GM19351 (cell line): ENCODE data around the gene REL.
"Not testable (repeated sequence)": the region's sequence is repeated elsewhere in the genome, so short reads cannot be mapped to it uniquely, and the experiment has no call there.

Experiments
- ATAC-seq: cut with Tn5 transposase; IDR thresholded peaks from one replicate; pipeline ENCODE4 v1.9.1; 2021; ENCODE audit warnings: mild to moderate bottlenecking, moderate library complexity; ENCODE audit not compliant: unreplicated experiment

The REL gene

DNA sequence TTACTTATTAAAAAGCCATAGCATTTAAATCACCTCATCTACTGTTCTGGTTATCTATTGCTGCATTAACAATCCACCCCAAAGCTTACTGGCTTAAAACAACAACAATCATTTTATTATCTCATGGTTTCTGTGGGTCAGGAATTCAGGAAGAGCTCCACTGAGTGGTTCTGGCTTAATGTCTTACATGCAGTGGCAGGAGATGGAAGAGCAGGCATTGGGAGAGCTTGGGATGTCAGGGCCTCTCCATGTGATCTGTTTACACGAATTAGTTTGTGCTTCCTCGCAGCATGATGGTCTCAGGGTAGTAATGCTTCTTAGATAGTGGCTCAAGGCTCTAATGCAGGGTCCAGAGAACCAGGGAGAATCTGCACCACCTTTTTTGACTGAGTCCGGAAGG lies 14.4 kb upstream of the REL start:
- no peak for ATAC-seq

DNA sequence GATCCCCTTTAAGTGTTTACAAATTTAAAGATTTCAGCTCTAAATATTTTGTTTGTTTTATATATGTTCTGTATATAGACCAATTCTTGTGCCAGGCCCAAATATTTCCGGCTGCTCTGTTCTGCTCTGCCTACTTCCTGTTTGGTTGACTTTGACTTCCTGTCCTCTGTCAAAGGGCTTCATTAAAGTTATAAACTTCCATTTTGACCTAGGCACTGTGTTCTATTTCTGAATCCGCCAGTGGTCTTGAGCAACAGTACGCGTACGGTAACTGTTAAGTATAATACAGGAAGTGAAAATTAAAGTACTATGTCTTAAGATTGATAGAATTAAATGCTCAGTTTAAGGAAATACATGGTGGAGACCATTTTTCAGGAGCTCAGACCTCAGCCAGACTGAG lies 13.5 kb upstream of the REL start:
- ATAC-seq, result no peak

DNA sequence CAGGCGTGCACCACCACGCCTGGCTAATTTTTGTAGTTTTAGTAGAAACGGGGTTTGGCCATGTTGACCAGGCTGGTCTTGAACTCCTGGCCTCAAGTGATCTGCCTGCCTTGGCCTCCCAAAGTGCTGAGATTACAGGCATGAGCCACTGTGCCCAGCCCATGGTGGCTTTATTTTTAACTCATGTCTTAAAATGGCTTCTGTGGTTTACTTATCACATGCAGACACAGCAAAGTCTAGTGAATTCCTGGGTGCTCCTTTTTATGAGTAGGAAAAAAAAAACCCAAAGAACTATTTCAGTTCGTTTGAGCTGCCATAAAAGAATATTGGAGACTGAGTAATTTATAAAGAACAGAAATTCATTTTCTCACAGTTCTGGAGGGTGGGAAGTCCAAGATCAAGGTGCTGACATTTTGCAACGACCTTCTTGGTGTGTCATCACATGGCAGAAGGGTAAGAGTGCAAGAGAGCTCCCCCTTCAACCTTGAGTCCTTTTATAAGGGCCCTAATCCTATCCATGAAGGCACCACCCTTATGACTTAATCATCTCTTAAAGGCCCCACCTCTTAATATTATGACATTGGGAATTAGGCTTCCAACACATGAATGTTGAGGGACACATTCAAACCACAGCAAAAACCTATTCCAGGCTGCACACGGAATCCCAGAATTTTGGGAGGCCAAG lies 12.6 kb upstream of the REL start:
- no peak for ATAC-seq

DNA sequence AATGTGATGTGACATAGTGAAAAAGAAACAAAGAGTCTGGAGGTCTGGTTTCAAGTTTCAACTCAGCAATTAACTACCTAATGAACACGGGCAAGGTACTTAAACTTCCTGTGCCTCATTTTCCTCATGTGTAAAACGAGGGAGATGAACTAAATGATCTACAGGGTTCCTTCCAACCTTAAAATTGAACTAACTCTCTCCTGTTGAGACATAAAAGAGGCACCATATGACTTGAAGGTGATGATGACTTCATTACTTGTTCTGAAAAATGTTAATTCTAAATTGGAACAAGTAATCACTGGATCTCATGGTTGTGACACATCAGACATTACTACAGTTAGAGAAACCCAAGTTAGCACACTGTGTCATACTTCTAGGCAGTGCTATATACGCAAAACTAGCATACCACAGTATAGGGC lies 8.9 kb upstream of the REL start:
- ATAC-seq, result peak; percentile 56

DNA sequence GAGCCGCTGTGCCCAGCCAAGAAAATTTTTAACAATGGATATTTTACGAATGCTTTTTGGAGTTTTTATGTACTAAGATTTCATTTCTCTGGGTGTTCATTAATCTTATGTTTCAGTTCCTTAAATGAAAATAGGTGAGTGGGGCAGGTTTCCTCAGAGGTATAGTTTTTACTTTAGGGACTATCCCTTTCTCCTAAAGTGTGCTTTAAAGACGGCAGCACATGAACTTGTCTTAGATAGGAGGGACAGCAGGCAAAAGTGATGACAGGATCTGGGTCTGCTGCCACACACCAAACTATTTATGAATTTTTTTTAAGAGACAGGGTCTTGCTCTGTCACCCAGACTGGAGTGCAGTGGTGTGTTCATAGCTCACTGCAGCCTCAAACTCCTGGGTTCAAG lies 8.0 kb upstream of the REL start:
- peak; percentile 85 for ATAC-seq

DNA sequence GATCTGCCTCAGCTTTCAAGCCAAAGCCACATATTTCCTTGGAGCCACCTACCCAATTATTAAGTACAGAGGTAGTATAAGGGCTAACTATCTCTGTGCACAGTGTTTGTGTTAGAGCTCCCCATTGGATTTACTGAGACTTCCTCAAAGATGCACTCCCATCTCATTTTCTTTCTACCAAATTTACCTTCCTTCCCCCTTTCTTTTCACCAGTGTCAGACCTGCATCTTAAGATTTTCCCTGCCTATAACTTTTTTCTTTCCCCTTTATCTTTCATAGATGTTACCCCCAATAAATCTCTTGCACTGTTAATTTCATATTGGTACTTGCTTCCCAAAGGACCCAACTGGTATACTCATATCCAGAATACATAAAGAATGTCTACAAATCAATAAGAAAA lies 5.9 kb upstream of the REL start:
- ATAC-seq, result no peak

DNA sequence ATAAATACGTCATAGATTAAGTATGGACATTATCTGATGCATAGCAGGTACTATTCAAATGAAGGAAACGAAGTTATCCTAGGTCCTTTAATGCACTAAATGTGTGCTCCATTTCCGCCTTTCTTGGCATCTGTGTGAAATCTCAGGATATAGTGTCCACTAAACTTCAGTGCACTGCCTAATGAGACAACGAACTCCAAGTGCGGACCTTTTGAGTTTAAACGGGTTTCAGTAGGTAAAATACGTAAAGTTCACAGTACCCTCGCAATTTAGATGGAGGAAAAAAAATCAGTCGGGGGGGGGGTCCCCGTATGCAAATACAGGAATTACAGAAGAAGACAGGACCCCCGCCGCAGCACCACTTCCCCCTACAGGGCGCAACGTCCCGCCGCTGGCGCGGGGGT lies 729 bp upstream of the REL start:
- peak; percentile 1 for ATAC-seq

DNA sequence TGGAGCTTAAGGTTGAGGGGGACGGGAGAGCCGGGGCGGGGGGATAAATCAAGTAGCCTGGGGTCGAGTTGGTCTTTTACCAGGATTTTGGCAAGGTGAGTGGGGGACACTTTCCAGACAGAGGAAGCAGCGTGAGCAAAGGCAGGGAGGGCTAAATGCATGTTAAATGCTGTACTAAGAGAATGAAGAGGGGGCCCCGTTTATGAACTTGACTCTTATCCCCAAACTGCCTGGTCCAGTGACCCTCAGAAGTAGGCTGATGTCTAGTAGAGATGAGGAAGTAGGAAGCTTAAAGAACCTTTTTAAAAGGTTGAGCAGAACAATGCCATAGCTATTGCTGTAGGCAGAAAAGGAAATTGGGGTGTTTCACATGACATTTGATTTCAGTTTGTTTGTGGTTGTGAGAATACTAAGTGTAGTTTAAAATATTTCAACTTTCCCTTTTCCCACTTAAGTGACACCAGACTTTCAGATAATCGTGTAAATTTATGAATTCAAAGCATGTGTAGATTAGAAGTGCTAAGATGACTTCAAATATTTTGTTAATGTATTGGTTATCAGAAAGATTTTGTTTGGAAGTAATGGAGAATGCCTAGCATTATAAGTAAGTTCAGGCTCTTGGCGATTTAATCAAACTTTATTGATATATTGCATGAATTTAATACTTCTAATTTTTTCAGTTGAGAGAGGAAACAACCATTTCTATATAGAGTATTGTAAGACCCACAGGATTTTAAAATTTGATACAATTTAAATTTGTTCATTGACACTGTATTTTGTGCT lies 1.8 kb downstream of the REL start:
- peak; percentile 36 for ATAC-seq

DNA sequence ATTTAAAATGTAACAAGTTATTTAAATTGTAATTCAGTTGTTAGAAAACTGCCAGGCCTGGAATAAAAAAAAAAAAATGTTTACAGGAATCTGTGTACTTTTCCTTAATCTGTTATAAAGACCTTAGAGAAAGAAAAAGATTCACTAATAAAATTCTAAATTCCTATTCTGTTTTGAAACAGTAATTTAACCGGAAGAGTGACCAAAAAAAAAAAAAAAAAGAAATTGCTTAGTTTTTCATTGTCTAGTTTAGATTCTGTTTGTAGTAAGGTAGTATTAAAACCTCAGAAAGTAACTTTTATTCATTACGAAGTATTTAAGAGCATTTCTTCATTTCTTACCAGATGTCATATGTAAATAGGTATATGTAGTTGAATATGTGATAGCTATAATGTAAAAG lies 2.5 kb downstream of the REL start:
- no peak for ATAC-seq

DNA sequence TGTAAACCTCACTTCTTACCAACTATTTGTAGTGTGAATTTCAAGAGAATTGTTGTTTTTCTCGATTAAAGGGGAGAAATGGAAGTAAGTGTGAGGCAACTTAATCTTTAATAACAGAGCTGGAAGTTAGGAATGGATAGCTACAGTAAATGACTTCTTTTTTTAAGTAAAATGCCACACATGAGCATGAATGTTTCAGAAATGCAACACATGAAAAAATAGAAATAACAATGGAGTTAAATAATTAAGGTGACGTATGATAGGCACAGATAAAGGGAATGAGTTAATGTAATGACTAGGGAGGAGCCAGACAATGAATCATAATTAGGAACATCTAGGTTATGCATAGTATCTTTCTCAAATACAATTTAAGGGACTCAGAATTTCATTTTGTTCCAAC lies 3.4 kb downstream of the REL start:
- no peak for ATAC-seq

DNA sequence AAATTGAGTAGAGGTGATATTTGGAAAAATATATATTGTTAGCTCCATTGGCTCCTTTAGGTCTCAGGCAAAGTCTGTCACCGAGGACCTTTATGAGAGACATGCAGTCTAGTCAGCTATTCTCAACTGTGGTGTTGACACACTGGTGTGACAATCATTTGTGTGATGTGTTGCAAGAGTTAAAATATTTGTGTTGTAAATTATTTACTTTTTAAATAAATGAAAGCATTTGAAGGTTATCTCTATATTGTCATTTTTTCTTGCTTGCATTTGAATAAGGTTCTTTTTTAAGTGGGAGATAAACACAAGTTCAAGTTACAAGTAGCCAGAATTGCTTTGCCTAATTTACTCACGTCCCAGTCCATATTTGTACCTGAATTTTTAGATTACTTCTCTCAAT lies 4.3 kb downstream of the REL start:
- no peak for ATAC-seq

DNA sequence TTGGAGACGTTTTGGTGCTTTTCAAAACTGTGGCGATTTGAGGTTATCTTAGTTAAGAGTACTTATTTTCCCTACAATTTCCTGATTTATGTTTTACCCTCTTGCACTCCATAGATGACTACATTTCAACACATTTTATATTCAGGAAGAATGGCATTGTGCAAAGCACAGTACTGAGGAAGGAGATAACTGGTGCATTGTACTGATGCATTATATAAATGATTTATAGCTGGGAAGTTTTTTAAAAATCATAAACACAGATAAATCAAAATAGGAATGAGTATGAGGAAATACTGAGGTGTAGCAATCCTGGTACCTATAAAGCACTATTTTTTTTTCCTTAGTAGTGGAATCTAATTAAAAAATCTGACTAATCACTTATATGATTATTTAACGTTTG lies 5.6 kb downstream of the REL start:
- no peak for ATAC-seq

DNA sequence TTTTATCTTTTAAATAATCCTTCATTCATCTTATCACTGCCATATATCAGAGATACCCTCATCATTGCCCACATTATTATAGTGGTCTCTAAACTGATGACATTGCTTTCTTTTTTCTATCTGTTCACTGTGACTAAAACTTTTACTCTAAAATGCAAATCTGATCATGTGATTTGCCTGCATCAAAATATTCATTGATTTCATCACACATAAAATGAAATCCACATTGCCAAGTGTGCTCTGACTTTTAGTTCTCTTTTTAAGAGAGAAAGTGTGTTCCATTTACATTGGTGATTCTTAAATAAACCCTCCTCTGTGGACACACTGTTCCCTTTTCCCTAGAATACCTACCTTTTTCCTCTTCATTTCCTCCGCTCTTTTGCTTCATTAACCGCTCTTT lies 7.5 kb downstream of the REL start:
- ATAC-seq, result no peak

DNA sequence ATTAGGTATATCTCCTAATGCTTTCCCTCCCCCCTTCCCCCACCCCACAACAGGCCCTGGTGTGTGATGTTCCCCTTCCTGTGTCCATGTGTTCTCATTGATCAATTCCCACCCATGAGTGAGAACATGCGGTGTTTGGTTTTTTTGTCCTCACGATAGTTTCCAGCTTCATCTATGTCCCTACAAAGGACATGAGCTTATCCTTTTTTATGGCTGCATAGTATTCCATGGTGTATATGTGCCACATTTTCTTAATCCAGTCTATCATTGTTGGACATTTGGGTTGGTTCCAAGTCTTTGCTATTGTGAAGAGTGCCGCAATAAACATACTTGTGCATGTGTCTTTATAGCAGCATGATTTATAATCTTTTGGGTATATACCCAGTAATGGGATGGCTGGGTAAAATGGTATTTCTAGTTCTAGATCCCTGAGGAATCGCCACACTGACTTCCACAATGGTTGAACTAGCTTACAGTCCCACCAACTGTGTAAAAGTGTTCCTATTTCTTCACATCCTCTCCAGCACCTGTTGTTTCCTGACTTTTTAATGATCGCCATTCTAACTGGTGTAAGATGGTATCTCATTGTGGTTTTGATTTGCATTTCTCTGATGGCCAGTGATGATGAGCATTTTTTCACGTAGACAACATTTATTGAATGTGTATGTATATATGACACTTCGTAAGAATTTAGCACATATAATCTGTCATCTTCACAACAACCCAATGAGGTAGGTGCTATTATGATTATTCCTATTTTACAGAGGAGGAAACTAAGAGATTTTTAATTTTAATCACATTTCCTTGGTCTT lies 8.4 kb downstream of the REL start:
- not testable (repeated sequence) for ATAC-seq

DNA sequence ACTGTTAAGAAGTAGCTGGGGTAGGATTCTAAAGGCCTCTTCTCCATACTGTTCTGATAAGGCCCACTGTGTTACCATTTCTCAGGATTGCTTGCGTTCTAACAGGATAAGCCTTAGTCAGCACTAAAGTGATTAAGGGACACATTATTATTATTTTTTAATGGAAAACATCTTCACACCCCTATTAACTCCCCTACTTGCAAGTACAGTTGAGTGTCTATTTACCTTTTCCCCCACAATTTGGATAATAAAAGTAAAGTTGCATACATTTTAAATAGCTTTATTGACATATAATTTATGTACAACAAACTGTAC lies 9.0 kb downstream of the REL start:
- ATAC-seq, result no peak

DNA sequence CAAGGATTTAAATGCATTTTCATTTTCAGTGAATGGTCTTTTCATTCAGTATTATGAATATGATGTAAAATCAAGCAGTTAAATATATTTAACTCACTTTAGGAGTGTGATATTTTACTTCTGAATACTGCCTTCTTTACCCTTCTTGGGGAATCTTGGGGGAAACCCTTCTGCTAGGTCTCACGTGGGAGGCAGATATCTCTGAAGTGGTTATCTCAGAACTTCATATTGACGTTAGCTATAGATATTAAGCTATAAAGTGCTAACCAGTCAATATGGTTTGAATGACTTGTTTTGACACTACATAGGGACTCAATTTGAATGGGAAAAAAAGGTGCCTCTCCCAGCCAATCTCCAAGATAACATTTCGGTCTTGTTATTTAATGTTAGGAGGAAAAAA lies 9.8 kb downstream of the REL start:
- ATAC-seq, result no peak

DNA sequence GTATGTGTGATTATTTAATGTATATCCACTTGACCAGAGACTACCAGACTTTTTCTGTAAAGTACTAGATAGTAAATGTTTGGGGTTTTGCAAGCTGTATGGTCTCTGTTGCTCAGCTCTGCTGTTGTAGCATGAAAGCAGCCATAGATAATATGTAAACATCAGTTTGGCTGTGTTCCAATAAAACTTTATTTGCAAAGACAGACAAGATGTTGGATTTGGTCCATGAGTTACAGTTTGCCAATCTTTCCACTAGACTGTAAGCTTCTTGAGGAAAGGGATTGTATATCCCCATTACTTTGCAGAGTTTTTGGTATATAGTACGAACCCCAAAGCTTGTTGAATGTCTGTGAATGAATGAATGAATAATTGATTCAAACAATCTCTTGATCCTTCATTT lies 17.2 kb downstream of the REL start:
- no peak for ATAC-seq

DNA sequence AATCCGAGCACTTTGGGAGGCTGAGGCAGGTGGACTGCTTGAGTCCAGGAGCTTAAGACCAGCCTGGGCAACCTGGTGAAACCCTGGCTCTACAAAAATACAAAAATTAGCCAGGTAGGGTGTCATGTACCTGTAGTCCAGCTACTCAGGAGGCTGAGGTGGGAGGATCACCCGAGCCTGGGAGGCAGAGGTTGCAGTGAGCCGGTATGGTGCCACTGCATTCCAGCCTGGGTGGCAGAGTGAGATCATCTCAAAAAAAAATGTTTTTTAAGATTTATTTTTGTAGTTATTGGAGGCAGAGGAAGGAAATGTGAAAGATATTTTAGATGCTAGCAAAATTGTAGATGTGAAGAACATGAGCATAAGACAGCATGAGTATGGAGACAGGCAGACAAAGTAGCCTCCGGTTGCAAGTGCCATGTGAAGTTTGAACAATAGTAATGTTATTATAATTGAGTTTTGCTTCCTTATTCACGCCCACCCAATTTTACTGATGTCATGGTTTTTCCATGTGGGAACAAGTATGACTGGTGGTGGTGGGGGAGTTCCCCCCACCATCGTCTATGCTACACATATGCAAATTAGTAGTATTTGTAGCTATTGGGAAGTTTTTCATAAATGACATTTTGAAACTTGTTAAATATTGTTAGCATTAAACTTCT lies 18.0 kb downstream of the REL start:
- peak; percentile 74 for ATAC-seq

DNA sequence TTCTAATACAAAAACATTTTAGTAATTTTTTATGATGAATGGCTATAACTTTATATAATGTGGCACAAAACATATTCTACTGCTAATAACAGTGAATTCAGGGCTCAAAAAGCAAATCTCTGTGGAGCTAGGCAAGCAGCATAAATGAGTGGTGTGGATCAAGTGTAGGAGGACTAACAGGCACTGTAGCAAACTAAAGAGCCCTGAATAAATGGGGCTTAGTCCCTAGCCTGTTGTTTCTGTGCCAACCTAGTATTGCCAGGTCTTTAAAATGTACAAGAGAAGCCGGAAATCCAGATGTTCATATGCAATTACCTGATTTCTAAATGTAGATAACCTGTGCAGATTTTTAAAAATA lies 18.5 kb downstream of the REL start:
- ATAC-seq, result peak; percentile 45

DNA sequence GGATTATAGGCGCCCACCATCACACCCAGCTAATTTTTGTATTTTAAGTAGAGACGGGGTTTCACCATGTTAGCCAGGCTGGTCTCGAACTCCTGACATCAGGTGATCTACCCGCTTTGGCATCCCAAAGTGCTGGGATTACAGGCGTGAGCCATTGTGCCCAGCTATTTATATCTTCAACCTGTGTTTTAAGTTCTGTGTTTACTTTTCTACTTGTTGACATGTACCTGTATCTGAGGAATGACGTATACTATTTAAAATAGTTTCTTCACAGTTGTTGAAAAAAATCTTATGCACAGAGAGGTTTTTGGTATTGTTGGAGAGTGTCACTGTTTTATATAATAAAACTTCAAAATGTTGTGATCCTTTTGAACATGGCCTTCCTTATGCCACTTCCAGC lies 19.9 kb downstream of the REL start:
- ATAC-seq, result not testable (repeated sequence)

DNA sequence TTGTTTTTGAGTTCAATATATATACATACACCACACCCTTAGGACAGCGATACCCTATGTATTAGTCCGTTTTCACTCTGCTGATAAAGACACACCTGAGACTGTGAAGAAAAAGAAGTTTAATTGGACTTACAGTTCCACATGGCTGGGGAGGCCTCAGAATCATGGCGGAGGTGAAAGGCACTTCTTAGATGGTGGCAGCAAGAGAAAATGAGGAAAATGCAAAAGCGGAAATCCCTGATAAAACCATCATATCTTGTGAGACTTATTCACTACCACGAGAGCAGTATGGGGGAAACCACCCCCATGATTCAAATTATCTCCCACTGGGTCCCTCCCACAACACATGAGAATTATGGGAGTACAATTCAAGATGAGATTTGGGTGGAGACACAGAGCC lies 24.5 kb downstream of the REL start:
- not testable (repeated sequence) for ATAC-seq

DNA sequence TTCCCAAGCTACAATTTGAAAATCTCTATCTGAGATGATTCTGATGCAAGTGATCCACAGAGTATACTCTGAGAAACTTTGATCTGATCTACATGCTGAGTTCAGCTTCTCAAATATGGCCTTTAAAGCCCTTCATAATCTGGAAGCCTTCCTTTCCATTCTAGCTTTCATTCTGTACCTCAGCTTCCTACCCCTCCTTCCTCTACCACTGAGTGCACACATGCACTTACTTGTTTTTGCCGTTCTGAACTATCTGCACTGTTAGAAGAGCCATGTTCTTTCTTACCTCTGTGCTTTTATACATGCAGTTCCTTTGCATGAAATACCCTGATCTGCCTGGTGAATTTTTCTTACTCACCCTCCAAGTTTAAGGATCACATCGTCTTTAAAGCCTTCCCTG lies 25.0 kb downstream of the REL start:
- ATAC-seq, result no peak
